Upper lobe of left lung (tissue), 6 donors: ENCODE measurements around the gene PAK6. TPM values are rescaled to one million over a fixed set of nuclear protein-coding genes. Genes with fewer than 3 reads are reported as not detected.

ENCODE experiments used
- ATAC-seq, 2 donors: fragments of 200-7000 bp; cut with Tn5 transposase; one replicate each; pipeline ENCODE4 v1.9.1; 2022; ENCODE audit warnings: mild to moderate bottlenecking in 2 of 2, moderate library complexity in 2 of 2; ENCODE audit not compliant: low FRiP score in 2 of 2
- DNase-seq, 2 donors: peaks; one replicate each; pipeline ENCODE4 v3.0.0-alpha.2; 2019 to 2020
- H3K27ac ChIP-seq, 4 donors: fragments of 200-600 bp; sonication (generic); one replicate each; pipeline ENCODE4 v1.5.1; 2016 to 2019
- H3K27me3 ChIP-seq, 4 donors: fragments of 200-600 bp; sonication (generic); one replicate each; pipeline ENCODE4 v1.5.1; 2017 to 2019
- H3K36me3 ChIP-seq, 4 donors: fragments of 200-600 bp; sonication (generic); one replicate each; pipeline ENCODE4 v1.5.1; 2016 to 2019
- H3K4me1 ChIP-seq, 4 donors: fragments of 200-600 bp; sonication (generic); one replicate each; pipeline ENCODE4 v1.5.1; 2018 to 2019
- H3K4me3 ChIP-seq, 4 donors: fragments of 200-600 bp; sonication (generic); one replicate each; pipeline ENCODE4 v1.5.1; 2017 to 2019; ENCODE audit warnings: mild to moderate bottlenecking in 2 of 4, moderate library complexity in 1 of 4
- H3K9me3 ChIP-seq, 4 donors: fragments of 200-600 bp; sonication (generic); one replicate each; pipeline ENCODE4 v1.5.1; 2018 to 2019
- CTCF ChIP-seq, 6 experiments: fragments of 450-650 bp in 4 of 6; fragments of 200-600 bp in 2 of 6; sonication (generic) in 2 of 6; IDR thresholded peaks; one replicate each; pipeline ENCODE4 v1.5.1; 2016 to 2019; ENCODE audit warnings: antibody characterized with exemption in 6 of 6
- EP300 ChIP-seq, 4 donors: sonication (generic); formaldehyde crosslinking; IDR thresholded peaks; one replicate each; pipeline ENCODE4 v1.5.1; 2017; ENCODE audit warnings: antibody characterized with exemption in 4 of 4, control low read depth in 2 of 4
- POLR2A ChIP-seq, 4 donors: fragments of 450-650 bp; IDR thresholded peaks; one replicate each; pipeline ENCODE4 v1.5.1; 2016 to 2017; ENCODE audit warnings: antibody characterized with exemption in 4 of 4, mild to moderate bottlenecking in 2 of 4
- POLR2AphosphoS5 ChIP-seq, 2 donors: sonication (generic); formaldehyde crosslinking; IDR thresholded peaks; one replicate each; pipeline ENCODE4 v1.5.1; 2017; ENCODE audit warnings: antibody characterized with exemption in 2 of 2
- WGBS, 2 donors: methylation state at CpG; one replicate each; pipeline ENCODE4 v1.1.5; 2017 to 2018; 5-methylcytosine and 5-hydroxymethylcytosine counted together
- total RNA-seq, 6 donors: library from RNA; depleted of rRNA in 4 of 6; stranded (reverse); fragments of >200 nt in 4 of 6; gene quantifications; one replicate each; pipeline versions ENCODE4 v1.1.0 to v1.2.1, GENCODE V29; 2016 to 2021
- donor health status: DM: no; HTN: no; CAD: no; lungs with moderate emphysema.
- donor health status: DM: no; HTN: yes; CAD: no; lungs with severe emphysema.

The PAK6 gene
- total RNA-seq, 6 donors from 2014 or later: 4.5 to 23.4 (median 15.0) TPM

DNA sequence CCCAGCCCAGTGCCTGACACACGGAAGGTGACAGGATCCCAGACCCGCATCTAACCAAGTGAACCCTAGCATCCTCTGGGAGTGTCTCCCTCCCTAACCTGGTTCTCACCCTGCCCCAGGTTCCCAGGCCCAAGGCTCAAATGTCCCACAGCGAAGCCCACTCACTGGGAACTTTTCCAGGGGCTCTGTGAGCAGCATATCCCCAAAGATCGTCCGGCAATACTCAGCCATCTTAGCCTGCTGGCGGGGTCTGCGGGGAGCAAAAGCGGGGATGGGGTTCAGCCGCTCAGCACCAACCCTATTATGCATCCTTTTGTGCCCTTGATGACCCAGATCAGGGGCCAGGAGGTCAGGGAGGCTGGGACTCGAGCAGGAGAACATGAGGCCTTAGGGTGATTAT is 58.5 kb downstream of the PAK6 start:
- Histone ChIP-seq H3K9me3 (no peaks in the 10 kb centered on the region), H3K36me3 (peaks cover 0 to 12% (median 3%) of the 10 kb centered on the region in 4 donors), H3K4me1 (no peaks in the 10 kb centered on the region), H3K27me3 (no peaks in the 10 kb centered on the region), H3K4me3 (no peak overlapping the region), H3K27ac (no peak overlapping the region)
- TF ChIP-seq POLR2AphosphoS5 (IDR thresholded peaks at IDR 0.05): no peak
- WGBS, 2 donors: 93% methylated on average over 8 to 10 of the region's 10 CpGs
- DNase-seq (no peak), ATAC-seq (no peak)

- no peak for DNase-seq
- Histone ChIP-seq H3K4me1 (no peaks in the 10 kb centered on the region), H3K9me3 (no peaks in the 10 kb centered on the region), H3K36me3 (peaks cover 0 to 12% (median 3%) of the 10 kb centered on the region in 4 donors), H3K27me3 (no peaks in the 10 kb centered on the region), H3K4me3 (no peak overlapping the region), H3K27ac (no peak overlapping the region)
- 96 to 97% methylated on average over 6 to 17 of the region's 17 CpGs for WGBS, 2 donors
- TF ChIP-seq POLR2AphosphoS5 (IDR thresholded peaks at IDR 0.05) (no peak), CTCF (IDR thresholded peaks at IDR 0.05) (no peak), EP300 (IDR thresholded peaks at IDR 0.05) (no peak), POLR2A (IDR thresholded peaks at IDR 0.05) (no peak)
- no peak for ATAC-seq
These were observed 59.5 kb downstream of the PAK6 start for GRCh38 chr15:40298216-40298935.

GRCh38 chr15:40300367-40300766 is 61.5 kb downstream of the PAK6 start:
- H3K4me3 ChIP-seq: no peak overlapping the region

DNA sequence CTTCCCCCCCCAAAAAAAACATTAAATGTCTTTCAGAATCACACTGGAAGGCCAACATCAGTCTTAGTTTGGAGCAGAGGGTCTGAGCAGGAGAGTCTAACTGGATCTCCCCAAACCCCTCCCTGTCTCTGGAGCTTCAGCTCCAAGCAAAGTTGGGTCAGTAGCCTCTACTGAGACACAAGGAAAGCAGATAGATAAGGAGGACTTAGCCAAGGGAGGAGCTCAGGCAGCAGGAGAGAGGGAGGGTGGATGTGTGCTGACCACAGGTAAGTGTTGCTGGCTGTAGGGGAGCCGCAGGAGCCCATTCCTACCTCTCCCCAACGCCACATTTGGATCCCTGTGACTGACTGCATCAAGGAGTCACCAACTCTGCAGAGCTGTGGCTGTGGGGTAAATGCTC is 61.9 kb downstream of the PAK6 start:
- Histone ChIP-seq H3K9me3 (no peaks in the 10 kb centered on the region), H3K27me3 (no peaks in the 10 kb centered on the region), H3K4me1 (no peaks in the 10 kb centered on the region), H3K36me3 (peaks cover 0 to 10% (median 1%) of the 10 kb centered on the region in 4 donors), H3K4me3 (no peak overlapping the region), H3K27ac (no peak overlapping the region)
- TF ChIP-seq POLR2AphosphoS5 (IDR thresholded peaks at IDR 0.05) (no peak), POLR2A (IDR thresholded peaks at IDR 0.05) (no peak), EP300 (IDR thresholded peaks at IDR 0.05) (no peak), CTCF (IDR thresholded peaks at IDR 0.05) (no peak)
- WGBS, 2 donors: 97% methylated on average over 2 of the region's 2 CpGs; no CpG with 5 or more reads in 1 of the 2 donors
- ATAC-seq (no peak), DNase-seq (no peak)

More at GRCh38 chr15:40300367-40300766, 61.5 kb downstream of the PAK6 start:
- Histone ChIP-seq H3K27ac (no peak overlapping the region), H3K9me3 (no peaks in the 10 kb centered on the region), H3K27me3 (no peaks in the 10 kb centered on the region), H3K36me3 (peaks cover 0 to 10% (median 1%) of the 10 kb centered on the region in 4 donors), H3K4me1 (no peaks in the 10 kb centered on the region)
- WGBS, 2 donors: 97 to 98% methylated on average over 2 of the region's 2 CpGs
- ATAC-seq: no peak
- DNase-seq: no peak
- TF ChIP-seq EP300 (IDR thresholded peaks at IDR 0.05) (no peak), POLR2AphosphoS5 (IDR thresholded peaks at IDR 0.05) (no peak), CTCF (IDR thresholded peaks at IDR 0.05) (no peak), POLR2A (IDR thresholded peaks at IDR 0.05) (no peak)

DNA sequence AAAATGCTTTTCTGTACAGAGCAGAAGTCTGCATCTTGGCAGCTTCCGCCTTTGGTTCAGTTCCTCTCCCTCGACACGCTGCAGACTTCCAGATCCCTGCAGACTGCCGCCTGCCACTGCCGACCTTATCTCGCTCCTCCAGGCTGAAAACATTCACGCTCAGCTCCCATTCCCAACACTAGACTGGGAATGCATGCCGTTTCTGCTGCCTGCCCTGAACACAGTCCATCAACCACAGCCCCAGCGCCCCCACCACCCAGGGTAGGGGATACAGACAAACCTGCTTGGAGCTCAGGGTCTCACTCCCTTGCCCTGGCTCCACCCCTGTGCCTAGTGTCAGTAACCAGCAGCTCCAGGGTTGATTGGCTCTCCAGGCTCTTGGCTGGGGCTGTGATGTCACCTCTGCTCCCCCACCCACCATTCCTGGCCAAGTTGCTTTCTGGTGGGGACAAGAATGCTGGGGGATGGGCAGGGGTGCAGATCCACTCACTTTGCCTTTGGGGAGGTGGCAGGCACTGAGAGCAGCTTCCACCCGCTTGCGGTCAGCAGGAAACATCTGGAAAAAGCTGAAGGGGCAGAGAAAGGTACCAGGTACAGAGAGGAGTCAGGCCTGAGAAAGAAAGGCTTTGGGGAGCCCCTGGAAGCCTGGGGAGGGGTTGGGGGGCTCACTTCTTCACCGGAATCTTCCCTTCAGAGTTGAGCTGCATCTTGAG is 62.8 kb downstream of the PAK6 start:
- H3K4me1 ChIP-seq: no peaks in the 10 kb centered on the region
- H3K36me3 ChIP-seq: peaks cover 0 to 10% (median 1%) of the 10 kb centered on the region in 4 donors
- no peak overlapping the region for H3K27ac ChIP-seq
- no peak for DNase-seq
- TF ChIP-seq EP300 (IDR thresholded peaks at IDR 0.05) (no peak), POLR2A (IDR thresholded peaks at IDR 0.05) (no peak), POLR2AphosphoS5 (IDR thresholded peaks at IDR 0.05) (no peak), CTCF (IDR thresholded peaks at IDR 0.05) (no peak)
- no peak overlapping the region for H3K4me3 ChIP-seq
- WGBS, 2 donors: 65 to 71% methylated on average over 12 of the region's 12 CpGs
- H3K27me3 ChIP-seq: no peaks in the 10 kb centered on the region
- no peaks in the 10 kb centered on the region for H3K9me3 ChIP-seq
- ATAC-seq: no peak
